GM18507 (cell line): ENCODE results near the gene PITPNB.
A peak's percentile ranks its signal among the peaks of the same experiment; 100 is the strongest.

ENCODE experiments used
- DNase-seq: peaks from one replicate; pipeline ENCODE4 v3.0.0; 2011; ENCODE audit warnings: low read depth; ENCODE audit not compliant: insufficient read length; ENCODE audit errors: extremely low spot score
- FAIRE-seq: peaks from 2 replicates; lab custom pipeline; 2011; peaks lifted over from hg19 to GRCh38; lab: Jason Lieb, UNC

Gene PITPNB

GRCh38 chr22:27810609-27811151, 108.4 kb downstream of the PITPNB start:
- FAIRE-seq, result no peak

GRCh38 chr22:27809700-27810608, 109.1 kb downstream of the PITPNB start:
- DNase-seq (no peak), FAIRE-seq (no peak)

More at GRCh38 chr22:27810609-27811151, 108.4 kb downstream of the PITPNB start:
- no peak for DNase-seq

- FAIRE-seq (no peak), DNase-seq (no peak)
These were observed 109.8 kb downstream of the PITPNB start for GRCh38 chr22:27809226-27809603.

GRCh38 chr22:27808451-27809225, 110.4 kb downstream of the PITPNB start:
- no peak for FAIRE-seq
- DNase-seq, result no peak

- no peak for FAIRE-seq
These were observed 113.2 kb downstream of the PITPNB start for GRCh38 chr22:27805841-27806240.

GRCh38 chr22:27804470-27805297, 114.4 kb downstream of the PITPNB start:
- DNase-seq (peak; percentile 28), FAIRE-seq (no peak)

More at GRCh38 chr22:27805841-27806240, 113.2 kb downstream of the PITPNB start:
- no peak for DNase-seq

GRCh38 chr22:27803841-27804415, 115.1 kb downstream of the PITPNB start:
- FAIRE-seq (no peak), DNase-seq (no peak)

- FAIRE-seq, result no peak
- DNase-seq, result no peak
These were observed 116.5 kb downstream of the PITPNB start for GRCh38 chr22:27802346-27803073.
